Measurements from ENCODE around the gene IMPDH2.

The IMPDH2 gene

DNA sequence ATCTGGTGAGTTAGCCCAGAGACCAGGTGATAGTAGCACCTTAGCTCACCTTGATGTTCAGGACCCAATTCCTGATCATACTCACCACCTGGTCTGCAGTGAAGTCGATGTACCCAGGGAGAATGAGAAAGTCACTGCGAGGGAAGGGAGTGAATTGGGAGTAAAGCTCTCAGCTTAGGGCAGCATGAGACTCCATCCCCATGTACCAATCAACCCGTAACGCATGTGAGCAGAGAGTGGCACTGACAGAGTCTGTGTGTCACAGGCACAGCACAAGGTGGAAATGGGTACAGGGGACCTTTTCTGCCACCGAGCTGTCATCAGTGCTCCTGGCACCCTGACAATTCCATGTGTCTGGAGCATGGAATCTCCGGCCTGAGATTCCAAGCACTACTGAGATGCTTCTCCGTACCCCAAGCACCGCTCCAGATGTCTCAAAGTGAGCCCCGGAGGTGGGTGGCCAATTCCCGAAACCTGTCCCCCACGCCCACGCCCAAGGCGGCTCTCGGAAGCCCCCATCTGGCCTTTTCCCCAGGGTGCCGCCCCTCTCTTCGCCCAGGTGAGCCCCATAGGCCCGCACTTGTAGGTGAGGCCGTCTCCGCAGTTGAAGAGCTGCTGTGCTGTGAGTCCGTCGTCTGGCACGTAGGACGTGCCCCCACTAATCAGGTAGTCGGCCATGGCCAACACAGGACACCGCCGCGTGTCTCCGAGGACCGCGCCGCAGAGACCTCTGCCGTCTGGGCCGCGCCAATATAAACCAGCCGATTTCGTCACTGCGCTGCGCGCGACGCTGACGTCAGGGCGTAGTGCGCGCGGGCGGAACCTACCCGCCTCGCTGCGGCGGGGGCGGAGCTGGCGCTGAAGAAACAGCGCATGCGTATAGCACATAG lies at the start of gene IMPDH2:
Gene IMPDH2, minus strand, starts transcription at position 726 of the 890 bp plus-strand sequence. Its CDS starts 48 bp downstream, at position 678.
- DNase-seq: peak; percentile 66

GRCh38 chr3:49076646-49077045 lies 47.4 kb upstream of the IMPDH2 start:
- no peak for DNase-seq

DNA sequence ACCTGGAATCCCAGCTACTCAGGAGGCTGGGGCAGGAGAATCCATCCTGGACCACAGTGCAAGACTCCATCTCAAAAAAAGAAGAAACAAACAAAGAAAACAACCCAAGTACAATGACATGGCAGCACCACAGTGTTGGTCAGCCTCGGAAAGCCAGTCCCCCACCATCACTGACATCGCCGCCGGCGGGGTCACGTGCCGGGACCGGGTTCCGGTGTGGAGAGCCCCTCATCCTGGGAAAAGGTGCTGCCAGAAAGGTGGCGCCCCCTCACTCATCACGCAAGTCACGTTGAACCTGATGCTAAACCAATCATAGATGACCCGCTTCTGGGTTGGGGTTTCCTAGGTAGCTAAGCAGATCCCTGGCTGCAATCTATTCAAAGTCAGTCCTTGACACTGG lies 46.9 kb upstream of the IMPDH2 start:
- DNase-seq: no peak

DNA sequence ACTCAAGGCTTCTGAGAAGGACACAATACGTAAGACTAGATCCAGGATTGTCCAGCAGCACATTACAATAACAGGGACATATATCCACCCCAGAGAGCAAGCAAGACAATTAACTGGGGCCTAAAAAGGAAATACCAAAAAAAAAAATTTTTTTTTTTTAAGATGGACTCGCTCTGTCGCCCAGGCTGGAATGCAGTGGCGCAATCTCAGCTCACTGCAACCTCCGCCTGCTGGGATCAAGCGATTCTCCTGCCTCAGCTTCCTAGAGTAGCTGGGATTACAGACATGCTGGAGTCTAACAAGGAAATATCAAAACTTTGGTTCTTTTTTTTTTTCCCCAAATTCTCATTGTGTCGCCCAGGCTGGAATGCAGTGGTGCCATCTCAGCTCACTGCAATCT lies 28.8 kb upstream of the IMPDH2 start:
- DNase-seq: no peak

GRCh38 chr3:49057268-49057667 lies 28.1 kb upstream of the IMPDH2 start:
- no peak for DNase-seq

DNA sequence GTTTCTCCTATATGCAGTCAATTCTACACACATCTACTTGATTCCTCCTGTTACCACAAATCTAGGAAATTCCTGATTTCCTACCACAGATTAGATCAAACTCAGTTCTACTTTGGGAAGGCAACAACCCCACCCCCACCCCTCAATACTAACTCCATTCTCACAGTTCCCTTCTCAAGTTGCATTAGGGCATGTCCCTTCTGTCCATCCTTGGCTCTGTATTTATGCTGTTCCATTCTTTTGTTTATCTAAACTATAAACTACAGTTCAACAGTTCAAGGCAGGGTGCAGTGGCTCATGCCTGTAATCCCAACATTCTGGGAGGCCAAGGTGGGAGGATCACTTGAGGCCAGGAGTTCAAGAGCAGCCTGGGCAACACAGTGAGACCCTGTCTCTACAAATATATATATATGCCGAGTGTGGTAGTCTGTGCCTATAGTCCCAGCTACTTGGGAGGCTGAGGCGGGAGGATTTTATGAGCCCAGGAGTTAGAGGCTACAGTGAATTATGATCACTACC lies 25.2 kb upstream of the IMPDH2 start:
- no peak for DNase-seq

DNA sequence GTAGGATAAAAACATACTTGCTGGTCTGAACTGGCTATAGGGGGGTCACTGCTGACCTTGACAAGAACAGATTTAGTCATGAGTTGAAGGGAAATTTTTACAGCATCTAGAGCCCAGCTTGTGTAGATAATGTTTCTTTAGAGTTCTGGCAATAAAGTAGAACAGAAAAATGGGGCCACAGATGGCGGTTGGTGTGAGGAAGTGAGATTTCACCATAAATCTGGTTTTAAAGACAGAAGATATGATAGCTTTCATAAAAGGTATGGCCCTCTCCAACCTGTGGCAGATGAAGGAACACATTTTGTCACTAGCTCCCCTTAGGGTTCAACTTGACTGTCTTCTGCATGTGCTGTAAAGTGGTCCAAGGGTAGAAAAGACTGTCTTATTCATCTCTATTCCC lies 24.3 kb upstream of the IMPDH2 start:
- no peak for DNase-seq

- DNase-seq: no peak
These were observed 6.1 kb upstream of the IMPDH2 start for GRCh38 chr3:49035281-49035680.

DNA sequence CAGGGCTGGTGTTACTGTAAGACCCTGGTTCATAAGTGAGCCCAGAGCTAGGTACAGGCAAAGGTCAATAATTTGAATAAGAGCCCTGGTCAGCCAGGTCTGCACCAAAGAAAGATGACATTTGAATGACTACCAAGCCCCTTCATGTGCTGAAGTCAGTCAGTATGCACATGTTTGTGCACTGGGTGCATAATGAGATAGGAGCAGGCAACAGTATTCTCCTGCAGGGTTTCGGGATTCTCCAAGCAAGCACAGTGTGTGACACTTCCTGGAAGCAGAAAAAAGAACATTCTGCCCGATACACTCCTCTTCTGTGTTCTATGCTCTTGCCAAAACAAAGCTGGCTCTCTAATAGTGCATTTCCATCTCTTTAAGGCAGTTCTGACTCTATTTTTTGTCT lies 5.5 kb upstream of the IMPDH2 start:
- no peak for DNase-seq

DNA sequence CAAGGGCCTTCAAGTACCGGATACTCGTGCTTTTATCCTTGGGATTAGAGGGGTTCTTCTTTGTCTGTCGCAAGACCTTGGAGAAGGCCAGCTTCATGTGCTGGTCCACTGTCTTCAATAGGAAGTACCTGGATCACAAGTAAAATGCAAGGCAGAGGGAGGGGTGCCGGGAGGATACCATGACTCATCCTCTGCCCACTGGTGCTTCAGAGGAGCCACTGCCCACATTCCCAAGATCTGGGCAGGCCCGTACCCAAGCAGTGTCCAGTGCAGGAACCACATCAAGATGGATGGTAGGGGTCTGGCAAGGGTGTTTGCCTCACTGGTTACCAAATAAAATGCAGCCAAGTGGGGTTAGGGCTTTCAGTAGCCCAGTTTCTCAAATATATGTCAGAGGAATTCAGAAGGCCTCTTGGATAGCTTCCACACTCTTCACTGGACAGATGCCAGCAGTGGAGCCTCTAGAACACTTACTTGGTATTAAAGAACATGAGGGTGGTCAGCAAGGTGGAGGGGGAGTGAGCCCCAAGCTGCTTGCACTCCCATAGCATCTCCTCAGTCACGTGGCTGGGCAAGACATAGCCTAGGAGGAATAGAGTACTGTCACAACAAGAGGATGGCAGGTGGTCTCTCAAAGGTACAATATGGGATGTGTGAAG lies 3.6 kb upstream of the IMPDH2 start:
- no peak for DNase-seq

GRCh38 chr3:49030321-49030720 lies 1.1 kb upstream of the IMPDH2 start:
- no peak for DNase-seq

DNA sequence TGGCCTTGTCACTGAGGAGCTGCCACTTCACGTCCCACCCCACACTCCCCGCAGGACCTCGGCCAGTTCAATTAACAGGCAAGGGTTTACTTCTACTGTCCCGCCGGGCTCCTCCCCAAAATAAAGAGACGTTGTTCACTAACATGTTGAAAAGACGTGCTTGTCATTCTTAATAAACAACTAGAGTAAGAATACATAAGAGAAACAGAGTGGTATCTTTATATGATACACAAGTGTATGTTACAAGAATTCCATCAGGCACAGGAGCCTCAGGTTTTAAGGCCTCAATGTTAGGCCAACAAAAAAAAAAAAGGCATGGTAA lies 326 bp upstream of the IMPDH2 start:
- no peak for DNase-seq

GRCh38 chr3:49028298-49028672 lies 913 bp downstream of the IMPDH2 start:
- no peak for DNase-seq

DNA sequence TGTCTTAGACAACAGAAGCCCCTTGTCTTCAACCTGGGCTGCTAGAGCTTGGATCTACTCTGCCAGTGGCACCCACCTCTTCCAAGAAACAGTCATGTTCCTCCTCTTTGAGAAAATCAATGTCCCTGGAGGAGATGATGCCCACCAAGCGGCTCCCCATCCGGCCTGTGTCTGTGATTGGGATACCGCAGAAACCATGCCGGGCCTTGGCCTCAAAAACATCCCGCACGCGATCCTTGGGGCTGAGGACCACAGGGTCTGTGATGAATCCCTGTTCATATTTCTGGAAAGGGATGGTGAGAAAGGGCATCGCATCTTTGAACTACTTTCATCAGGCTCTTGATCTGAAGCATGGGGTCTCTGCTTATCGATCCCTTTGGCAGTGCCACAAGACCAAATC lies 1.6 kb downstream of the IMPDH2 start:
- DNase-seq: no peak

DNA sequence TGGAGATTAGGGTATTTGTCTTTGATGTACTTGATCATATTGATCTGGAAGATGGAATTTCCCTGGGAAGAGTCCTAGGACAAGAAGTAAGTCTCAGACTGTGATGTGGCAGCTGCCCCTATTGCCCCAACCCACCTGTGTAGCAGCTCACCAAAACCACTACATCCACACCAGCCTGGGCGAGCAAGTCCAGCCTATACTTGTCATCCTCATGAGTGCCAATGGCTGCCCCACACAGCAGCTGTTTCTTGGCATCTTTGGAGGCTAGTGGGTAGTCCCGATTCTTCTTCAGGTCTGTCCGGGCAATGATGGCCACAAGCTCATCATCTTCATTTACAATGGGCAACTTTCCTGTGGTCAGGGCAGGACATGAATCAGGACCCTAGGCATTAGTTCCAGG lies 2.7 kb downstream of the IMPDH2 start:
- DNase-seq: no peak

DNA sequence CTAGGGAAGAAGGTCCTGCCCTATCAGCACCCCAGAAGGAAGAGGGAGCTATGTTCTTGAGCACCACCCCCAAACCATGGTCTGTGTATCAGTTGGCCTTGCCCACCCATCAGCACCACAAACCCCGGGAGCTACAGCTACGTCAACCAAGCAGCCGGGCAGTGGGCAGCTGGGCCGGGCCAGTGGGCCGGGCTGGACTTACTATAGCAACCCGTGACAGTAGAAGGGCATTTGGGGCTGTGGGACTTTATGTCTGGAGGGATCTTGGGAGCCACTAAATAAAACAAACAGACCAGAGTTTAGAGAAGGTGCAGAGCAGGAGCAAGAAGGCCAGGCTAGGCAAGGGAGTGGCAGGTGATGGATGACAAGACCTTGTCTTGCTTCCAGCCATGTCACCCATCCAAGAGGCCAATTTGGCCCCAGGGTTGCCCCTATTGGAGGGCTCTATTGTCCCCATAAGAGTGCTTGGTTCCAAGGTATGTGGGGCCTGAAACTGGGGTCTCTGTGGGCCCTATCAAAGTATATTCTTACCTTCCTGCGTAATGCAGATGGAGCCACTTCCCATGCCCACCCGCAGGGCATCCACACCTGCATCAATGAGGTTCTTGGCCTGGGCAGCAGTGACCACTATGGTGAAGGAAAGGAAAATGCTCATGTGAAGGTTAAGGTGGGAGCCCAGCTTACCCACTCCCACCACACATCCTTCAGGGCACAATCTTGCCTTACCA lies 3.2 kb downstream of the IMPDH2 start:
- no peak for DNase-seq

GRCh38 chr3:49025005-49025792 lies 4.0 kb downstream of the IMPDH2 start:
- no peak for DNase-seq

DNA sequence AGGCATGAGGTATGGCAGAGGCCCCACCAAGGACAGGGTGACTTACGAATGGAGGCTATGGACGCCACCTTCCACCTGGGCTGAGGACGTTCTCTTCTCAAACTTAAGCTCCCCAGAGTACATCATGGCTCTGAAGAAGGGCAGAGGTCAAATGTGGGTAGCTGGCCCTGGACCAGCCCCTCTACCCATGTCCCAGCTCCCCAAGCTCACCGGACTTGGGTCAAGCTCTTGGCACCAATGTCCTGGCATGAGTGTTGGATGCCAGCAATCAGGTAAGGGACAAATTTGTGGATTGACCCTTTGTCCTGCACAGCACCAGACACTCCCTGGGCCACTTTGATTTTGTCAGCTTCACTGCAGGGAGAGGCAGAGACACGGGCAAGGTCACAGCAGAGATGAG lies 4.7 kb downstream of the IMPDH2 start:
- no peak for DNase-seq

DNA sequence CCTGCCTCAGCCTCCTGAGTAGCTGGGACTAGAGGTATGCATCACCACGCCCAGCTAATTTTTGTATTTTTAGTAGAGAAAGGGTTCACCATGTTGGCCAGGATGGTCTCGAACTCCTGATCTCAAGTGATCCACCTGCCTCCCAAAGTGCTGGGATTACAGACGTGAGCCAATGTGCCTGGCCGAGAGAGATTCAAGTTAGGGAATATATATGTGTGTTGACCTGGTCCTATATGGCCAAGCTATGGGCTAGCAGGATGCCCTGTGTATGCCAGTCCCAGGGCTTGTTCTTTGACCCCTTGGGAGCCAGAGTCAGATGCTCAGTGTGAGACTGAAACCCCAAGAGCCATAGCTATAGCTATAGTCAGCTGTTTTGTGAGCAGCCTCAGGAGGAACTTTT lies 5.4 kb downstream of the IMPDH2 start:
- no peak for DNase-seq

GRCh38 chr3:49022688-49023171 lies 6.5 kb downstream of the IMPDH2 start:
- no peak for DNase-seq

GRCh38 chr3:49021813-49022687 lies 7.1 kb downstream of the IMPDH2 start, which contains the start of gene NDUFAF3:
NDUFAF3 (plus strand) TSS chr3:49022121; CDS start chr3:49022145, 24 bp downstream.
- DNase-seq: peak; percentile 81
